Measurements from ENCODE around the gene LOXL4. TPM values are rescaled to one million over a fixed set of nuclear protein-coding genes. Genes with fewer than 3 reads are reported as not detected.

LOXL4 gene
- total RNA-seq, 1 experiment from 2014 or later, result 0.13 TPM

DNA sequence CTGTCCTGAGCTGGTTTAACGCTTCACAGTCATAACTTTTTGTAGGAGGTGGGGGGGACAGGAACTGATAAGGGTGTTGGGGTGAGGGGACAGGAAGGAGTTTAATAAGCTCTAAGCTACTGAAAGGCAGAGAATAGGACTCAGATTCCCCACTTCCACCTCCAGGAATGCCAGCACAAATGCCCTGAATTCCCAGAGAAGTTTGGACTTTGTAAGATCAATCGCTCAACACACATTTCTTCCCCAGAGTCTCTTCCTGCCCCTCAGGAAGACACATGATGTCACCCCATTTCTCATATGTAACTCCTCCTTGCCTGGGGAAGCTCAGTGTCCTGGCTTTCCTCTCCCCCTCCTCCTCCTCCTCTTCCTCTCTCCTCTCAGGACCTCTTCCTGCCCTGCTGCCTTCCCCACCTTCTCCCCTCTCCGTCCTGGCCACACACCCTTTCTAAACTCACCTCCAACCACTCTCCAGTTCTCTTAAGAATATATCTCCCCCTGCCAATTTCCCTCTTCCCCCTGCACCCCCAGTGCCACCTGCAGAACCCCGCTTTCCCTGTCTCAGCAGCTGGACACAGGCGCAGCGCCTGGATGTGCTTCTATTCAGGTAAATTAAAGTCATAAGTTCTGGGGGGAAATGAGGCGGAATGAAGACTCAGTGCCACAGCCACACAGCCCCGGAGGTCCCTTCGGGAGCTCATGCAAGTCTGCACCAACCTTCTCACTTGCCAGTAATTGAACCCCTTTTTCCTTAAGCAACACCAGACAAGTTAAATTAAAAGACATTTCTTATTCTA, 5.3 kb upstream of the LOXL4 start:
- Histone ChIP-seq H3K56ac (ENCODE audit: insufficient read length, low read depth, low read length) (no peak overlapping the region), H2BK12ac (ENCODE audit: insufficient read length, low read depth, low read length) (no peak overlapping the region), H3T11ph (ENCODE audit: low read length) (no peak overlapping the region), H3K4ac (ENCODE audit: low read depth, low read length) (no peak overlapping the region), H2BK120ac (ENCODE audit: low read depth, low read length, poor library complexity, severe bottlenecking) (no peak overlapping the region), H2BK15ac (ENCODE audit: low read depth, low read length) (no peak overlapping the region), H4K91ac (ENCODE audit: insufficient read length, low read depth, low read length) (no peak overlapping the region), H3K18ac (ENCODE audit: insufficient read length, low read depth, low read length) (no peak overlapping the region), H4K20me1 (ENCODE audit: control insufficient read depth, insufficient read depth, insufficient read length) (no peaks in the 10 kb centered on the region), H4K5ac (ENCODE audit: insufficient read length, low read depth, low read length) (no peak overlapping the region), H3K9ac (ENCODE audit: extremely low read depth, insufficient read length, low read length) (no peak overlapping the region), H3K23me2 (ENCODE audit: insufficient read length, low read depth, low read length, poor library complexity, severe bottlenecking) (no peaks in the 10 kb centered on the region), H3K27me3 (ENCODE audit: insufficient read depth, low read length) (no peaks in the 10 kb centered on the region), H3K14ac (ENCODE audit: insufficient read depth, low read length) (no peak overlapping the region), H2AK5ac (ENCODE audit: insufficient read length, low read length) (no peak overlapping the region), H3K9me3 (ENCODE audit: control insufficient read depth, low read depth, low read length) (no peaks in the 10 kb centered on the region), H2AFZ (ENCODE audit: low read length) (no peak overlapping the region), H3K79me2 (ENCODE audit: insufficient read depth, low read length) (no peaks in the 10 kb centered on the region), H2BK20ac (ENCODE audit: low read depth, low read length, poor library complexity, severe bottlenecking) (no peak overlapping the region), H3K4me1 (ENCODE audit: insufficient read depth, low read length) (peaks cover 5% of the 10 kb centered on the region; the same call in 1 of the 2 replicates), H3K27ac (ENCODE audit: insufficient read length, low read depth, low read length) (no peak overlapping the region), H3K4me2 (ENCODE audit: insufficient read depth, insufficient read length, low read length) (no peak overlapping the region), H3K23ac (ENCODE audit: insufficient read length, low read depth, low read length) (no peak overlapping the region), H3K79me1 (ENCODE audit: insufficient read depth, low read depth, low read length, poor library complexity, severe bottlenecking) (no peaks in the 10 kb centered on the region), H2BK5ac (ENCODE audit: insufficient read length, low read length) (no peak overlapping the region), H4K8ac (replicated peaks; ENCODE audit: insufficient read length, low read depth, low read length) (no peak overlapping the region)
- Mint-ChIP-seq H3K4me3 (no peak overlapping the region), H3K27me3 (ENCODE audit: low read depth) (peaks cover 40% of the 10 kb centered on the region), H3K36me3 (ENCODE audit: insufficient read depth in 1 of 3, low read depth in 3 of 3) (no peaks in the 10 kb centered on the region), H3K9me3 (no peaks in the 10 kb centered on the region), H3K27ac (peak overlapping the region in 1 of 3 experiments; percentile 59; a peak in 1 of 7 replicates), H3K4me1 (peaks cover 31 to 37% of the 10 kb centered on the region in 2 experiments)
- DNase-seq, result no peak
- WGBS (ENCODE audit: extremely low coverage, insufficient read length, low lambda C conversion rate), result no CpG with 5 or more reads among the region's 9 CpGs
- TF ChIP-seq, protein P1, sequence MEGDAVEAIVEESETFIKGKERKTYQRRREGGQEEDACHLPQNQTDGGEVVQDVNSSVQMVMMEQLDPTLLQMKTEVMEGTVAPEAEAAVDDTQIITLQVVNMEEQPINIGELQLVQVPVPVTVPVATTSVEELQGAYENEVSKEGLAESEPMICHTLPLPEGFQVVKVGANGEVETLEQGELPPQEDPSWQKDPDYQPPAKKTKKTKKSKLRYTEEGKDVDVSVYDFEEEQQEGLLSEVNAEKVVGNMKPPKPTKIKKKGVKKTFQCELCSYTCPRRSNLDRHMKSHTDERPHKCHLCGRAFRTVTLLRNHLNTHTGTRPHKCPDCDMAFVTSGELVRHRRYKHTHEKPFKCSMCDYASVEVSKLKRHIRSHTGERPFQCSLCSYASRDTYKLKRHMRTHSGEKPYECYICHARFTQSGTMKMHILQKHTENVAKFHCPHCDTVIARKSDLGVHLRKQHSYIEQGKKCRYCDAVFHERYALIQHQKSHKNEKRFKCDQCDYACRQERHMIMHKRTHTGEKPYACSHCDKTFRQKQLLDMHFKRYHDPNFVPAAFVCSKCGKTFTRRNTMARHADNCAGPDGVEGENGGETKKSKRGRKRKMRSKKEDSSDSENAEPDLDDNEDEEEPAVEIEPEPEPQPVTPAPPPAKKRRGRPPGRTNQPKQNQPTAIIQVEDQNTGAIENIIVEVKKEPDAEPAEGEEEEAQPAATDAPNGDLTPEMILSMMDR (conservative IDR thresholded peaks at IDR 0.05), result no peak

Measured in H9 (cell line).